ENCODE data around the gene HTRA3.

Gene HTRA3

DNA sequence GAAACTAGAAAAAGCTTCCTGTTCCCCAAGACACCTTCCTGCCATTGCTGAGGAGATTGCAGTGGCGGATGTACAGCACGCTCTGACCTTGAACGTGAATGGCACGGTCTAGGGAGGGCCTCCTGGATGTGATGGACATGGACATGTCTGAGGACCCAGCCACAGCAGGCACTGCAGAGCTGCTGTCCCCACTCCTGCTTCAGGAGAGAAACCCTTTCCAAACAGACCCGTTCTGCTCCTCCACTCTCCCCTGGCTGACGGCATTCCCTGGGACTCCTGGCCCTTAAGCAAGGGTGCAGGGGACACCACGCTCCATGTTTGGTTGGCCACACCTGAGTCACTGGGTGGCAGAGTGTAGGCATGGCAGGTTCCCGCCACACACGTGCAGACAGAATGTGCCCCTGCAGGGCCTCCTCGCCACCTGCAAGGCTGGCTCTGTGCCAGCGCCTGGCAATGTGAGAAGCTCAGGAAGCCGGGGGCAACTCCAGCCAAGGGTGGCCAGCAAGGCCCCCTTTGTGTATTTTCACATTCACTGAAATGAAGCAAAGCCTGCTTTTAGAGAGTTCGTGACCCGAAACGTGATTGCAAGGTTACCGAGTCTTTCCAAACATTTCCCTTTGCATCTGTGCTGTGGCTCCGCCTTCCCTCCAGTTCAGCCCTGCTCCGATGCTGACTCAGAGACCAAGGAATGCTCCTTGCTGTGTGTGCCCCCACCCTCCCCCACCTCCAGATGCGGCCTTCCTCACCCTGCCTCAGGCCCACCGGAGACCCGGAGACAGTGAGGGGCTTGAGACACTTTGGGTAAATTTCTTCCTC is 46.1 kb downstream of the HTRA3 start:
- Histone ChIP-seq H3K4me3 (ENCODE audit: low read depth, low read length) (no peak overlapping the region), H3K36me3 (no peaks in the 10 kb centered on the region), H3K27ac (no peak overlapping the region), H3K9me3 (ENCODE audit: severe bottlenecking) (peaks cover 4% of the 10 kb centered on the region), H3K27me3 (ENCODE audit: insufficient read depth, low read depth, severe bottlenecking) (no peaks in the 10 kb centered on the region)
- DNase-seq: peak; percentile 4
- TF ChIP-seq, protein P1, sequence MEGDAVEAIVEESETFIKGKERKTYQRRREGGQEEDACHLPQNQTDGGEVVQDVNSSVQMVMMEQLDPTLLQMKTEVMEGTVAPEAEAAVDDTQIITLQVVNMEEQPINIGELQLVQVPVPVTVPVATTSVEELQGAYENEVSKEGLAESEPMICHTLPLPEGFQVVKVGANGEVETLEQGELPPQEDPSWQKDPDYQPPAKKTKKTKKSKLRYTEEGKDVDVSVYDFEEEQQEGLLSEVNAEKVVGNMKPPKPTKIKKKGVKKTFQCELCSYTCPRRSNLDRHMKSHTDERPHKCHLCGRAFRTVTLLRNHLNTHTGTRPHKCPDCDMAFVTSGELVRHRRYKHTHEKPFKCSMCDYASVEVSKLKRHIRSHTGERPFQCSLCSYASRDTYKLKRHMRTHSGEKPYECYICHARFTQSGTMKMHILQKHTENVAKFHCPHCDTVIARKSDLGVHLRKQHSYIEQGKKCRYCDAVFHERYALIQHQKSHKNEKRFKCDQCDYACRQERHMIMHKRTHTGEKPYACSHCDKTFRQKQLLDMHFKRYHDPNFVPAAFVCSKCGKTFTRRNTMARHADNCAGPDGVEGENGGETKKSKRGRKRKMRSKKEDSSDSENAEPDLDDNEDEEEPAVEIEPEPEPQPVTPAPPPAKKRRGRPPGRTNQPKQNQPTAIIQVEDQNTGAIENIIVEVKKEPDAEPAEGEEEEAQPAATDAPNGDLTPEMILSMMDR (IDR thresholded peaks at IDR 0.05; ENCODE audit: low read depth, low read length): no peak

- TF ChIP-seq, protein P1 (IDR thresholded peaks at IDR 0.05; ENCODE audit: low read depth, low read length): no peak
- peak; percentile 7 for DNase-seq
- Histone ChIP-seq H3K27me3 (ENCODE audit: insufficient read depth, low read depth, severe bottlenecking) (no peaks in the 10 kb centered on the region), H3K27ac (no peak overlapping the region), H3K9me3 (ENCODE audit: severe bottlenecking) (peaks cover 4% of the 10 kb centered on the region), H3K4me3 (ENCODE audit: low read depth, low read length) (no peak overlapping the region), H3K36me3 (no peaks in the 10 kb centered on the region)
Measured at GRCh38 chr4:8316251-8316771, 46.8 kb downstream of the HTRA3 start.

DNA sequence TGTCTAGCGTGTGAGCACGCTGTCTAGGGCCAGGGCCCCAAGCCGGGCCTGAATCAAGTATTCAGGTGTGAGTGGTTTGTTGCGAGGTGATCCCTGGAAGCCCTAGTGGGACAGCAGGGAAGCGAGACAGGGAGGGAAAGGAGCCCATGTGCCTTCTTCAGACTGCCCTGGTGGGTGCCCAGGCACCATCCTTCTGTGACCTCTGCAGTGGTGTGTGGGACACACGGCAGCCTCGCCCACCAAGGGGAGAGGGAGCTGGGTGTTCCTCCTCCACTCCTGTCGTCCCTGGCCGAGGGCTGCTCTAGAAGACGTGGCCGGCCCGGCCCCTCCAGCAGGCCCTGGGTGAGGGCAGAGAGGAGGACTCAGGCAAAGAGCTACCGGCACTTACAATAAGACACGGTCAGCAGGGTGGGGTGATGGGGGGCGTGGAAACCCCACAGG is 47.4 kb downstream of the HTRA3 start:
- H3K27me3 ChIP-seq (ENCODE audit: insufficient read depth, low read depth, severe bottlenecking): no peaks in the 10 kb centered on the region
- H3K4me3 ChIP-seq (ENCODE audit: low read depth, low read length): no peak overlapping the region
- DNase-seq: peak; percentile 7
- TF ChIP-seq, protein P1 (IDR thresholded peaks at IDR 0.05; ENCODE audit: low read depth, low read length): no peak
- no peak overlapping the region for H3K27ac ChIP-seq
- peaks cover 4% of the 10 kb centered on the region for H3K9me3 ChIP-seq (ENCODE audit: severe bottlenecking)
- no peaks in the 10 kb centered on the region for H3K36me3 ChIP-seq

GRCh38 chr4:8317474-8317873 is 47.9 kb downstream of the HTRA3 start:
- Histone ChIP-seq H3K9me3 (ENCODE audit: severe bottlenecking) (peaks cover under 1% of the 10 kb centered on the region), H3K27me3 (ENCODE audit: insufficient read depth, low read depth, severe bottlenecking) (no peaks in the 10 kb centered on the region), H3K27ac (no peak overlapping the region), H3K36me3 (no peaks in the 10 kb centered on the region), H3K4me3 (ENCODE audit: low read depth, low read length) (no peak overlapping the region)
- TF ChIP-seq, protein P1 (IDR thresholded peaks at IDR 0.05; ENCODE audit: low read depth, low read length): no peak
- DNase-seq: no peak

GRCh38 chr4:8318509-8318908 is 49.0 kb downstream of the HTRA3 start:
- no peaks in the 10 kb centered on the region for H3K9me3 ChIP-seq (ENCODE audit: severe bottlenecking)
- DNase-seq: peak; percentile 0
- H3K27ac ChIP-seq: no peak overlapping the region
- no peaks in the 10 kb centered on the region for H3K27me3 ChIP-seq (ENCODE audit: insufficient read depth, low read depth, severe bottlenecking)
- no peaks in the 10 kb centered on the region for H3K36me3 ChIP-seq
- no peak overlapping the region for H3K4me3 ChIP-seq (ENCODE audit: low read depth, low read length)
- TF ChIP-seq, protein P1 (IDR thresholded peaks at IDR 0.05; ENCODE audit: low read depth, low read length): no peak
